ENCODE data around the gene TM4SF20.
"Not testable (repeated sequence)": the region's sequence is repeated elsewhere in the genome, so short reads cannot be mapped to it uniquely, and the experiment has no call there.

TM4SF20 gene

DNA sequence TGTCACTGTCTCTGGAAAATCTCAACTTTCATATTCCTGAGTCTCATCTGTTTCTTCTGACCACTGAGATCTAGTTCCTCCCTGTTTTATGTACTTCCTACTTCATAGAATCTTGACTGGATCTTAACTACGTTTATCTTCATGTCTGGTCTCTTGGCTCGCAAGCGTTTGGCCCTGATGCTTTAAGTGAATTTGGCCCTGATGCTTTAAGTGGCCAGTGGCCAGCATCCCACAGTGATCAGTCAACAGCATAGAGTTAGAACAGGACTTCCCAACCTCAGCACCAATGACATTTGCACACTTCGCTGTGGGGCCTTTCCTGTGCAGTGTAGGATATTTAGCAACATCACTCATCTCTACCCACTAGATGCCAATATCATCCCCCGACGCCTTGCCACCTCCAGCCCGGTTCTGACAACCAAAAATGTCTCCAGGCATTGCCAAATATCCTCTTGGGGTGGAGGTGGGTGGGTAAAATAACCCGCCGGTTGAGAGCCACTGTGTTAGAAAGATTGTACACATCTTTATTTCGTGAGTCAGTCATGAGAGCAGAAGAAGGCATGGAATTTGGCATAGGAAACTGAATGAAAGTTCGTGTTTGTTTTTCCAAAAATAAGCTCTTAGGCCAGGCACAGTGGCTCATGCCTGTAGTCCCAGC lies 12.2 kb downstream of the TM4SF20 start:
- DNase-seq (ENCODE audit: low read depth): no peak

DNA sequence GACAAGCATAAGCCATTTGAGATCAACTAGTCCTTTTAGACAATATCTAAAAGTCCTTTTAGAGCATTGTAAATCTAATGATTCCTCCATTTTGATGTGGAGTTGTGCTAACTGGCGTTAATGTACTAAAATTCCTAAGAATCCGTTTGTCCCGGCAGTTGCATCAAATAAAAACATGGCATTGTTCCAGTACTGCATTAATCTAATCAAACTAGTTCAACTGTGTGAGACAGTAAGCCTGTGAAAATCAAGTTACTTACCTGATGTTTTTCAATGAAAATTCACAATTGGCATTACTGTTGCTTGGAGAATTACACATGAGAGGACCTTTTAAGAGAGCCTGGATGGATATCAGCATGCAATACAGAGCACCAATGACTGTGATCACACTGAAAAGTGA lies 13.3 kb downstream of the TM4SF20 start:
- no peak for DNase-seq (ENCODE audit: low read depth)

GRCh38 chr2:227364585-227365263 lies 14.4 kb downstream of the TM4SF20 start:
- not testable (repeated sequence) for DNase-seq (ENCODE audit: low read depth)

GRCh38 chr2:227363756-227364155 lies 15.3 kb downstream of the TM4SF20 start:
- no peak for DNase-seq (ENCODE audit: low read depth)

DNA sequence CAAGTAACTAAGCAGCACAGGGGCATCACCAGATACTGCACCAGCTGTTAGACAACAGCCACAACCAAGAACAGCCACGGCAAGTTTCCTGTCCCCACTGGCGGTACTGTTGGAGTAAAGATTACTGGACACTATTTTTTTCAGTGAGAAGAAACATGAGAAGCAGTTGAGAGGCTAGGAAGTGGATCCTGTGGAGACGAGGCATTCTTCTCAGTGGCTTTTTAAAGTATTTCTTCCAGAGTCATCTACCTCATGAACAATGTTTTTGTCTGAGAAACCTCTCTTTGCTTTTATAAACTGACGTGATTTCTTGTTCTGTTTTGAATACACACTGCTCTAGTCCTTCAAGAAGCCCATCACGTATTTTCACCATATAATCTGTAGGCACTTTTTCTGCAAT lies 18.8 kb downstream of the TM4SF20 start:
- DNase-seq (ENCODE audit: low read depth): no peak

- no peak for DNase-seq (ENCODE audit: low read depth)
These were observed 27.5 kb downstream of the TM4SF20 start for GRCh38 chr2:227351639-227352038.

DNA sequence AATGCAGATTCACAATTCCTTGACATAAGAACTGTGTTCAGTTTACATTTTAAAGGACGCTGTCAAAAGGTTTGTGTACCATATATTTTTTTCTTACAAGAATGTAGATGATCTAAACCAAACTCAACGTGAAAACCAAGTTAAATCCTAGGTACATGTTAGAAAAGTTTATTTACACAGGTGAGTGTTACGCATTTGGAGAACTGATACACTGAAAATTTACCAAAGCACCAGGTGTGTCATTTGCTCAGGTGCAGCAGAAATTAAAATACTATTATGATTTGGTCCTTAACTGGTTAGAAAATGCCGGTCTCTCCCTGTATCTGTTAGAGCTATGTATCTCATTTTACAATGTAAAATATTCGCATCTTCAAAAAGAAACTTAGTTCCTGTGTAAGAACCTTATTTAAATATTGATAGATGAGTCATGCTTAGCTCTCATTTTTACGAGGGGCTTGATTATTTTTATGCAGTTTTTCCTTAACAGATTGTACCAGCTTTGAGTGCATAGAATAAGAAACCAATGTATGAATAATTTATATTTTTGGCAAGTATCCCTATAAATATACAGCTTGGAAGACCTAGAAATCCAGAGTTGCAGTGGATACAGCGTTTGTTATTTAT lies 29.0 kb downstream of the TM4SF20 start:
- no peak for DNase-seq (ENCODE audit: low read depth)

DNA sequence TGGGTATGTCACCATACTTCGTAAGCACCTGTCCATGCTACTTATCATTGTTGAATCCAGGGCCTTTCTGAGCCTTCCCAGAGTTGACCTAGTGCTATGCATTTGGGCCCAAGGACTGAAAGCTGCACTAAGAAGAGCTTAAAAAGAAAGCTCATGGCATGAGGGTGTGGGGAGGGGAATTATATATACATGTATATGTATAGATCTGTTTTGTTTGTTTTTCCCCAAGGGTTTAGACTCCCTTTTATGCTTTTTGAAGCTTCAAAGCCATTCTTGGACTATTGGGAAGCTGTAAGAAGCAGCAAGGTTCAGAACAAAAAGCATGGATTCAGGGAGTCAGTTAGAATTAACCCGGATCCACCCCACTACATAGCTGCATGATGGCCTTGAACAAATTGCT lies 30.8 kb downstream of the TM4SF20 start:
- DNase-seq (ENCODE audit: low read depth): no peak

DNA sequence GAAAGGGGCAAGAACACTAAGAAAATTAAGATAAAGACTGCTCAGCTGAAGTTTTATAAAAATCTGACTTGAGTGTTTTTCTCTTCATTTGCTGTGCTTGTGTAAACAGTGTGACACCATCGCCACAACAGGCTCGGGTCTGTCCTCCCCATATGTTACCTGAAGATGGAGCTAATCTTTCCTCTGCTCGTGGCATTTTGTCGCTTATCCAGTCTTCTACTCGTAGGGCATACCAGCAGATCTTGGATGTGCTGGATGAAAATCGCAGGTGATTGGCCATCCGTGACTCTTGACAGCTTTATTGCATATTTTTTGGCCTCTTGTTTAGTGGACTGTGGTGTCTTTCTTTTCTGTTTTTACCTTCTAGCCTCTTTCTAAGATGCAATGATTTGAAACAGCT lies 32.0 kb downstream of the TM4SF20 start:
- no peak for DNase-seq (ENCODE audit: low read depth)

GRCh38 chr2:227344231-227344630 lies 34.9 kb downstream of the TM4SF20 start:
- DNase-seq (ENCODE audit: low read depth): no peak

GRCh38 chr2:227341553-227341952 lies 37.6 kb downstream of the TM4SF20 start:
- DNase-seq (ENCODE audit: low read depth): no peak

DNA sequence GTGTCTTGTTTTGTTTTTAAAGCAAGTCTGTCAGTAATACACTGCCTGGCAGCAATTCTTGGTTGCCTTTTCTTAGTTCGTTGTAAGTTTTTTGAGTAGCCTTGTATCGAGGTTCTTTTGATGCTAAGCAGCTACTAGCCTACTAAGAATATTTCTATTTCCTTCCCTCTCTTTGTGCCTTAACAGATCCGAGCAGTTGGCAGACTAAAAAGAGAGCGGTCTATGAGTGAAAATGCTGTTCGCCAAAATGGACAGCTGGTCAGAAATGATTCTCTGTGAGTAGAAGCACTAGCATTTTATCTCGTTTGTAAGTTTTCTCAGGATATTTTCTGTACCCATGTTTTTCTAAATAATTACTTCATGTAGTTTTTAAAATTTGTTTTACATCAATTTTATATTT lies 39.0 kb downstream of the TM4SF20 start:
- DNase-seq (ENCODE audit: low read depth): no peak

DNA sequence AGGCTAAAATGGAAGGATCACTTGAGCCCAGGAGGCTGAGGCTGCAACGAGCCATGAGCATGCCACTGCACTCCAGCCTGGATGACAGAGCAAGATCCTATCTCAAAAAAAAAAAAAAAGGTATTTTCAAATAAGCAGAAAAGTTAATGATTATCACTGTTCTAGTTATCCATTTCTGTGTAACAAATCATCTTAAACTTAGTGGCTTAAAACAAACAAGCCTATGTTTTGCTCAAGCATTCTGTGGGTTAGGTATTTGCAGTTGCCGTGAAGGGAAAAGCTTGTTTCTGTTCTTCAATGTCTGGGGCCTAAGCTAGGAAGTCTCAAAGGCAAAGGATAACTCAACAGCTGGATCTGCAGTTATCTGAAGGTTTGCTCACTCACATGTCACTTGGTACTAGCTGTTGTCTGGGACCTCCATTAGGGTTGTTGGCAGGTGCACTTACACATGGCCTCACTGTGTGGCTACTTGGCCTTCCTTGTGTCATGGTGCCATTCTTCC lies 40.0 kb downstream of the TM4SF20 start:
- DNase-seq (ENCODE audit: low read depth): no peak

GRCh38 chr2:227337442-227337841 lies 41.7 kb downstream of the TM4SF20 start:
- no peak for DNase-seq (ENCODE audit: low read depth)

DNA sequence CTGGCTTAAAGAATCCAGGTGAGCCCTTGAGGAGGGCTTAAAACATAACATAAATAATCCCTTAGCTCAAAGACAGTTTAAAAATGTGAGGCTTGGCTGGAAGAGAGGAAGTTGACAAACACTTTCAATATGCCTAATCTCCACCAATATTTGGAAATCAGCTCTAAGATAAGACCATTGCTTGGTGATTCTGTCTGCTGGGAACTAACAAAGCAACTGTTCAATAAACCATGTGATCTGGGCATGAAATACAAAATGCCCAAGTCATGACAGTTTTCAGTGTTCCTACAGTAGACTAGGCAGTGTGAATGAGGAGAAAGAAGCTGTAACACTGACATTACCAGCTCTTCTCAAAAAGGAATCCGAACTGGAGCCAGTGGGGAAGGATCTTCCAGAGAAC lies 43.4 kb downstream of the TM4SF20 start:
- DNase-seq (ENCODE audit: low read depth): no peak

GRCh38 chr2:227326783-227327182 lies 52.3 kb downstream of the TM4SF20 start:
- no peak for DNase-seq (ENCODE audit: low read depth)

DNA sequence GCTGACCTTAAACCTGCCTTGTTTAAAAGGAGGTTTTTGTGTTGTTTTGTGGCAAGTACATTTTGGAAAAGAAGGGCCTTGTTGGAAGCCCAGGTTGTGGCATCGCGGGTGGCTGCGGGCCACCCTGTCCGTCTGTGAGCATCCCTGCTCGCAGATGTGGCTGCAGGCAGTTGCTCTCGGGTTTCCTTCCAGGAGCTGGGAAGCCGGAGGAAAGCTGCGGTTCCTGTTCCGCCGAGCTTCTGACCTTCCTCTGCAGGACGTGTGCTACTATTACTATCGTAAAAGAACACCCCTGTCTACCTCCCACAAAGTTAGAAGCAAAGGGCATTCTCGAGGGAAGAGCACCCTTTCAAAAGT lies 53.3 kb downstream of the TM4SF20 start:
- DNase-seq (ENCODE audit: low read depth): no peak

GRCh38 chr2:227324995-227325838 lies 53.9 kb downstream of the TM4SF20 start, which contains the start of gene MFF:
TSS of gene MFF (plus strand) at chr2:227325251. CDS start at chr2:227330666, 5,415 bp downstream.
- DNase-seq (ENCODE audit: low read depth): peak; percentile 86

DNA sequence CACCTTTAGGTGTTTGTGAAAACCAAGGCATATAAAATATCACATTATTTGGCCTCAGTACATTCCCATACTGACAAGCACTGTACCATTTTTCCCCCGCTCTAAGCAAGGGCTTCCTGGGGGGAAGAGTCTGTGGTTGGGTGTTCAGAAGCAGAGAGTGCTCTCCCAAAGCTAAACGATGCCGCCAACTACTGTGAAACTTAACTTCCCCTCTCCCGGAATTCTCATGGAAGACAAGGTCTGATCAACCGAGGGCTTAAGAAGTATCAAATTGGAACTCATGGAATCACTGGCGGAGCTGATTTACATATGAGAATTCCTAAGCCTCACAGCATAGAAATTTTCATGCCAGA lies 54.5 kb downstream of the TM4SF20 start:
- no peak for DNase-seq (ENCODE audit: low read depth)

DNA sequence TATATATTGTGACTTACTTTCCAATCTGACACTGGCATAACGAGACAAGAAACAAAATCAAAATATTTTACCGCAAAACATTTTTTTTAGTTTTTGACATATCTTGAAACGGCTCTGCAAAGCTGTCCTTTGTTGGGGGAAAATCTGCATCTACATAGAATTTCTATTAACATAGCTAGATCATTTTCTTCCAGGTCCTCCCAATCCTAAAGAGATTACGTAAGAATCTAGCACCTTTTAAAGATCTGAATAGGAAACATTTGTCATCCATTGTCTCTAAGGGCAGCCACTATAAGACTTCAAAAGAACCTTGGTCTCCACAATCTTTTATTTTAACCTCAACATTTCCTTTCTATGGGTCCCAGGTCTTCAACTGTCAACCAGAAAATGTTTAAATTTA lies 55.3 kb downstream of the TM4SF20 start:
- DNase-seq (ENCODE audit: low read depth): no peak

GRCh38 chr2:227322530-227323205 lies 56.4 kb downstream of the TM4SF20 start:
- DNase-seq (ENCODE audit: low read depth): no peak
